HG02852 (cell line): Measurements from ENCODE around the gene DHCR24.

Experiments
- ATAC-seq: cut with Tn5 transposase; IDR thresholded peaks from one replicate; pipeline ENCODE4 v1.9.1; 2021; ENCODE audit warnings: mild to moderate bottlenecking, moderate library complexity; ENCODE audit not compliant: unreplicated experiment

Gene DHCR24

GRCh38 chr1:54866801-54867716, 19.9 kb downstream of the DHCR24 start:
- no peak for ATAC-seq

GRCh38 chr1:54865238-54866073, 21.5 kb downstream of the DHCR24 start:
- ATAC-seq: no peak

- ATAC-seq: no peak
Measured at GRCh38 chr1:54864460-54865208, 22.4 kb downstream of the DHCR24 start.

GRCh38 chr1:54863267-54863665, 23.7 kb downstream of the DHCR24 start:
- no peak for ATAC-seq

GRCh38 chr1:54861070-54861761, 25.8 kb downstream of the DHCR24 start:
- peak; percentile 52 for ATAC-seq

GRCh38 chr1:54859700-54860391, 27.1 kb downstream of the DHCR24 start:
- no peak for ATAC-seq

GRCh38 chr1:54857746-54858561, 29.0 kb downstream of the DHCR24 start:
- ATAC-seq: no peak

- no peak for ATAC-seq
Measured at GRCh38 chr1:54857141-54857540, 29.9 kb downstream of the DHCR24 start.

- no peak for ATAC-seq
Measured at GRCh38 chr1:54854381-54855020, 32.5 kb downstream of the DHCR24 start.

- ATAC-seq: no peak
Measured at GRCh38 chr1:54853793-54854370, 33.1 kb downstream of the DHCR24 start.

GRCh38 chr1:54853096-54853792, 33.8 kb downstream of the DHCR24 start:
- no peak for ATAC-seq

GRCh38 chr1:54851936-54852524, 35.0 kb downstream of the DHCR24 start:
- ATAC-seq: no peak

GRCh38 chr1:54851406-54851805, 35.6 kb downstream of the DHCR24 start:
- ATAC-seq: no peak

- ATAC-seq: no peak
Measured at GRCh38 chr1:54850737-54851136, 36.3 kb downstream of the DHCR24 start.

GRCh38 chr1:54850069-54850730, 36.8 kb downstream of the DHCR24 start:
- no peak for ATAC-seq

- ATAC-seq: no peak
Measured at GRCh38 chr1:54849219-54850068, 37.6 kb downstream of the DHCR24 start.
